K562 (cell line): ENCODE results near the gene LGI4. TPM values are rescaled to one million over a fixed set of nuclear protein-coding genes. Genes with fewer than 3 reads are reported as not detected.

ENCODE experiments used
- CTBP1 ChIP-seq: fragments of 450-650 bp; IDR thresholded peaks from 2 replicates; pipeline ENCODE4 v1.6.1; 2016; ENCODE audit warnings: borderline replicate concordance
- DPF2 ChIP-seq: fragments of 450-650 bp; IDR thresholded peaks from 2 replicates; pipeline ENCODE4 v1.6.1; 2016
- GABPB1 ChIP-seq: sonication (generic); formaldehyde crosslinking; IDR thresholded peaks from 2 replicates; pipeline ENCODE4 v1.8.0; 2022; ENCODE audit warnings: mild to moderate bottlenecking, missing genetic modification reagents
- HNRNPLL ChIP-seq: fragments of 200-400 bp; formaldehyde crosslinking; IDR thresholded peaks from 2 replicates; pipeline ENCODE4 v1.6.1; 2017; ENCODE audit warnings: low read length, low read depth, mild to moderate bottlenecking; ENCODE audit not compliant: poor library complexity, severe bottlenecking
- JUNB ChIP-seq: fragments of 450-650 bp; formaldehyde crosslinking; conservative IDR thresholded peaks from 2 replicates; pipeline ENCODE4 v1.4.0; 2020; ENCODE audit warnings: mild to moderate bottlenecking
- JUND ChIP-seq, 2 experiments: IDR thresholded peaks; 2 replicates in 1 of 2; 3 replicates in 1 of 2; pipeline ENCODE4 v1.6.1; 2011; ENCODE audit warnings: borderline replicate concordance in 2 of 2, low read depth in 2 of 2, low read length in 2 of 2, improper control_type of control experiment in 1 of 2, missing biosample characterization in 1 of 2, missing genetic modification characterization in 1 of 2, missing genetic modification reagents in 1 of 2
- KAT8 ChIP-seq: fragments of 450-650 bp; IDR thresholded peaks from 2 replicates; pipeline ENCODE4 v1.6.1; 2016; ENCODE audit warnings: low read depth, mild to moderate bottlenecking
- LARP7 ChIP-seq: fragments of 450-650 bp; IDR thresholded peaks from 2 replicates; pipeline ENCODE4 v1.6.1; 2016
- MAZ ChIP-seq, 2 experiments: fragments of 450-650 bp in 1 of 2; sonication (generic) in 1 of 2; formaldehyde crosslinking; IDR thresholded peaks in 1 of 2; conservative IDR thresholded peaks in 1 of 2; 2 replicates each; pipeline versions ENCODE4 v1.4.0 to v1.5.0; 2020; ENCODE audit warnings: mild to moderate bottlenecking in 1 of 2, missing genetic modification reagents in 1 of 2
- MBD1 ChIP-seq: fragments of 250-450 bp; sonication (Bioruptor Pico); IDR thresholded peaks from 2 replicates; pipeline ENCODE4 v1.8.0; 2022; ENCODE audit warnings: inconsistent platforms
- MTA2 ChIP-seq: fragments of 450-650 bp; IDR thresholded peaks from 2 replicates; pipeline ENCODE4 v1.6.1; 2016; ENCODE audit warnings: low read depth
- NONO ChIP-seq, 2 experiments: fragments of 200-400 bp in 1 of 2; fragments of 450-650 bp in 1 of 2; formaldehyde crosslinking in 1 of 2; IDR thresholded peaks; 2 replicates each; pipeline ENCODE4 v1.6.1; 2017; ENCODE audit warnings: low read depth in 2 of 2, mild to moderate bottlenecking in 2 of 2, moderate library complexity in 2 of 2, low read length in 1 of 2
- NRF1 ChIP-seq, 2 experiments: fragments of 450-650 bp; IDR thresholded peaks in 1 of 2; conservative IDR thresholded peaks in 1 of 2; 2 replicates each; pipeline ENCODE4 v1.6.1; 2014; ENCODE audit warnings: mild to moderate bottlenecking in 2 of 2
- SAP30 ChIP-seq: fragments of 200-600 bp; sonication (generic); IDR thresholded peaks from 2 replicates; pipeline ENCODE4 v1.6.1; 2012; ENCODE audit warnings: borderline replicate concordance, low read depth, mild to moderate bottlenecking, moderate library complexity, low read length, control low read depth, inconsistent platforms; ENCODE audit not compliant: insufficient read depth, poor library complexity, severe bottlenecking
- SREBF1 ChIP-seq: fragments of 150-350 bp; IDR thresholded peaks from 2 replicates; pipeline ENCODE4 v1.6.1; 2014; ENCODE audit warnings: antibody characterized with exemption, low read depth, low read length, borderline replicate concordance
- SRF ChIP-seq, 2 experiments: fragments of 250-450, 450-650 bp in 1 of 2; sonication (Bioruptor Pico) in 1 of 2; sonication (generic) in 1 of 2; formaldehyde crosslinking; IDR thresholded peaks; 2 replicates each; pipeline versions ENCODE4 v1.5.0 to v1.5.1; 2020 to 2022; ENCODE audit warnings: mild to moderate bottlenecking in 1 of 2, missing genetic modification reagents in 1 of 2
- TGIF2 ChIP-seq: sonication (generic); formaldehyde crosslinking; IDR thresholded peaks from 2 replicates; pipeline ENCODE4 v1.8.1; 2022; ENCODE audit warnings: mild to moderate bottlenecking, missing genetic modification reagents, moderate library complexity
- XRCC5 ChIP-seq: fragments of 200-400 bp; formaldehyde crosslinking; IDR thresholded peaks from 2 replicates; pipeline ENCODE4 v1.6.1; 2017; ENCODE audit warnings: low read depth, mild to moderate bottlenecking, low read length
- YY1 ChIP-seq, 3 experiments: IDR thresholded peaks; 2 replicates each; pipeline ENCODE4 v1.6.1; 2011; ENCODE audit warnings: low read length in 2 of 3, mild to moderate bottlenecking in 2 of 3, moderate library complexity in 2 of 3, borderline replicate concordance in 1 of 3, control low read depth in 1 of 3, low read depth in 1 of 3; ENCODE audit not compliant: insufficient read depth in 3 of 3, insufficient replicate concordance in 2 of 3, control insufficient read depth in 1 of 3, insufficient read length in 1 of 3; ENCODE audit errors: extremely low read depth in 1 of 3
- ZNF431 ChIP-seq: sonication (generic); formaldehyde crosslinking; IDR thresholded peaks from 2 replicates; pipeline ENCODE4 v1.8.0; 2022; ENCODE audit warnings: mild to moderate bottlenecking, missing genetic modification reagents
- ZNF740 ChIP-seq, 3 experiments: fragments of 200-800 bp in 1 of 3; sonication (Bioruptor generic) in 1 of 3; sonication (generic) in 1 of 3; formaldehyde crosslinking in 1 of 3; IDR thresholded peaks; 2 replicates each; pipeline versions ENCODE4 v1.6.1 to v1.8.0; 2016 to 2022; ENCODE audit warnings: mild to moderate bottlenecking in 2 of 3, missing compliant biosample characterization in 2 of 3, missing genetic modification characterization in 2 of 3, missing genetic modification reagents in 1 of 3
- polyA plus RNA-seq, 8 experiments: library from polyadenylated mRNA; depleted of rRNA in 4 of 8; stranded (reverse) in 5 of 8; unstranded in 3 of 8; fragments of >200 nt; fragmentation: Nextera tagmentation in 2 of 8; fragmentation: Illumina TruSeq in 1 of 8; extraction: Ambion mirVana in 2 of 8; extraction: Trizol in 1 of 8; gene quantifications; 2 replicates each; pipeline versions ENCODE4 v1.2.1 to v1.2.3, GENCODE V29; 2011 to 2014; ENCODE audit warnings: inconsistent platforms in 1 of 8, missing spikeins in 1 of 8
- total RNA-seq, 7 experiments: library from RNA; depleted of rRNA in 6 of 7; stranded (reverse); fragments of >200 nt in 6 of 7; fragmentation: Illumina TruSeq in 2 of 7; extraction: Trizol in 2 of 7; gene quantifications; 2 replicates each; pipeline versions ENCODE4 v1.2.1 to v1.2.3, GENCODE V29; 2011 to 2021; ENCODE audit warnings: low replicate concordance in 1 of 7

Gene LGI4
- total and polyA plus RNA-seq, 9 of the 15 experiments (the other 6 are each of a cell fraction or from before 2014, with no cell fraction given): 0.14 to 0.30 (median 0.24) TPM; not detected in 4

- TF ChIP-seq MBD1 (CRISPR knock-in tag) (no peak), JUNB (CRISPR knock-in tag) (no peak), XRCC5 (peak; percentile 23; the same call in 1 of the 2 replicates), NRF1 (conservative IDR thresholded peaks at IDR 0.05 in 1 of 2, IDR thresholded peaks at IDR 0.05 in 1 of 2) (peak; percentile 37 to 50), SREBF1 (0 out of 2 replicates have a peak, but pooled peaks have one; percentile 30), CTBP1 (0 out of 2 replicates have a peak, but pooled peaks have one; percentile 35), SAP30 (peak; percentile 27), LARP7 (no peak), ZNF431 (CRISPR knock-in tag) (no peak), ZNF740 (CRISPR knock-in tag; IDR thresholded peaks at IDR 0.05) (peak; percentile 98), ZNF740 (tag; IDR thresholded peaks at IDR 0.05) (peak in 1 of 2 experiments; percentile 94; a peak in 2 of 4 replicates), KAT8 (no peak), TGIF2 (CRISPR knock-in tag) (no peak), JUND (IDR thresholded peaks at IDR 0.05; ENCODE audit: borderline replicate concordance, low read depth, low read length) (peak; percentile 33; the same call in 1 of the 2 replicates), JUND (tag; IDR thresholded peaks at IDR 0.05; ENCODE audit: borderline replicate concordance, low read depth, low read length) (no peak; the same call in 2 of the 3 replicates), HNRNPLL (no peak), NONO (IDR thresholded peaks at IDR 0.05; ENCODE audit: low read depth in 2 of 2, low read length in 1 of 2) (no peak), MAZ (CRISPR knock-in tag; conservative IDR thresholded peaks at IDR 0.05 in 1 of 2, IDR thresholded peaks at IDR 0.05 in 1 of 2) (peak; percentile 58 to 83; a peak in 3 of 4 replicates), GABPB1 (CRISPR knock-in tag) (no peak), DPF2 (no peak), YY1 (IDR thresholded peaks at IDR 0.05; ENCODE audit: borderline replicate concordance in 1 of 3, control insufficient read depth in 1 of 3, extremely low read depth in 1 of 3, insufficient read depth in 3 of 3, insufficient read length in 1 of 3, insufficient replicate concordance in 2 of 3, low read depth in 1 of 3, low read length in 2 of 3) (peak in 1 of 3 experiments; percentile 40), SRF (CRISPR knock-in tag; IDR thresholded peaks at IDR 0.05) (0 out of 4 replicates have a peak, but pooled peaks of 1 of the 2 experiments have one; percentile 39), MTA2 (no peak)
Measured at GRCh38 chr19:35153701-35154524, 19.1 kb upstream of the LGI4 start (continued).
